A549 (cell line): Measurements from ENCODE around the gene REXO5. TPM values are rescaled to one million over a fixed set of nuclear protein-coding genes. Genes with fewer than 3 reads are reported as not detected.
A peak's percentile ranks its signal among the peaks of the same experiment; 100 is the strongest.
"Not testable (repeated sequence)": the region's sequence is repeated elsewhere in the genome, so short reads cannot be mapped to it uniquely, and the experiment has no call there.

Experiments
- ATAC-seq, 2 experiments: fragments of 200-7000 bp in 1 of 2; fragments of >200 bp in 1 of 2; cut with Nextera tagmentation in 1 of 2; cut with Tn5 transposase in 1 of 2; 3 replicates each; pipeline versions ENCODE4 v1.8.0 to v1.9.1; 2018 to 2020; ENCODE audit warnings: mild to moderate bottlenecking in 1 of 2, moderate library complexity in 1 of 2
- CTCF ChIA-PET: fragments of 300-600 bp; sonication (Branson Sonifier 250); formaldehyde crosslinking; extraction: SDS; loops from one replicate; lab custom pipeline; 2021; ENCODE audit warnings: antibody characterized with exemption, inconsistent platforms; lab: Yijun Ruan, JAX
- POLR2A ChIA-PET: fragments of 350-600 bp; formaldehyde crosslinking; extraction: SDS; loops from one replicate; lab custom pipeline; 2021; ENCODE audit warnings: antibody characterized with exemption, inconsistent platforms; lab: Yijun Ruan, JAX
- DNase-seq, 2 experiments: peaks; one replicate each; pipeline versions ENCODE4 v3.0.0 to v3.0.0-alpha.2; 2011 to 2016; ENCODE audit warnings: low read depth in 1 of 2, low spot score in 1 of 2
- FAIRE-seq: peaks from 2 replicates; lab custom pipeline; 2011; peaks lifted over from hg19 to GRCh38; lab: Jason Lieb, UNC
- H3K27ac ChIP-seq, 2 experiments: fragments of >200 bp; sonication (Bioruptor Twin); formaldehyde crosslinking; 3 replicates each; pipeline ENCODE4 v1.5.1; 2016 to 2017
- H3K4me1 ChIP-seq: fragments of >200 bp; sonication (Bioruptor Twin); formaldehyde crosslinking; 3 replicates; pipeline ENCODE4 v1.6.1; 2016
- H3K4me2 ChIP-seq: fragments of >200 bp; sonication (Bioruptor Twin); formaldehyde crosslinking; 3 replicates; pipeline ENCODE4 v1.6.1; 2016
- H3K4me3 ChIP-seq: fragments of >200 bp; sonication (Bioruptor Twin); formaldehyde crosslinking; 3 replicates; pipeline ENCODE4 v1.5.1; 2016
- H3K9me3 ChIP-seq: fragments of >200 bp; sonication (Bioruptor Twin); formaldehyde crosslinking; 3 replicates; pipeline ENCODE4 v1.6.1; 2016
- CBX2 ChIP-seq: fragments of 200-600 bp; sonication (generic); IDR thresholded peaks from 2 replicates; pipeline ENCODE4 v1.6.1; 2016; ENCODE audit warnings: low read depth, mild to moderate bottlenecking, borderline replicate concordance
- CBX8 ChIP-seq: fragments of 200-600 bp; sonication (generic); IDR thresholded peaks from 2 replicates; pipeline ENCODE4 v1.6.1; 2016
- CEBPB ChIP-seq, 2 experiments: fragments of >200 bp in 1 of 2; sonication (Bioruptor Twin) in 1 of 2; formaldehyde crosslinking in 1 of 2; IDR thresholded peaks; 2 replicates each; pipeline ENCODE4 v1.6.1; 2012 to 2016
- EHMT2 ChIP-seq: fragments of 200-600 bp; sonication (generic); IDR thresholded peaks from 2 replicates; pipeline ENCODE4 v1.6.1; 2016; ENCODE audit warnings: antibody characterized with exemption, low read depth, mild to moderate bottlenecking, moderate library complexity
- EP300 ChIP-seq, 2 experiments: fragments of >200 bp; sonication (Bioruptor Twin); formaldehyde crosslinking; IDR thresholded peaks; 2 replicates in 1 of 2; 3 replicates in 1 of 2; pipeline ENCODE4 v1.6.1; 2016 to 2017
- FOSL2 ChIP-seq, 2 experiments: fragments of 450-650 bp in 1 of 2; fragments of >200 bp in 1 of 2; sonication (Bioruptor Twin) in 1 of 2; formaldehyde crosslinking; IDR thresholded peaks; 2 replicates each; pipeline versions ENCODE4 v1.5.0 to v1.6.1; 2016 to 2020; ENCODE audit warnings: mild to moderate bottlenecking in 1 of 2, moderate library complexity in 1 of 2
- HOXA7 ChIP-seq: fragments of 250-450 bp; sonication (Bioruptor Pico); IDR thresholded peaks from 2 replicates; pipeline ENCODE4 v1.5.0; 2020; ENCODE audit warnings: mild to moderate bottlenecking, moderate library complexity
- HOXB13 ChIP-seq: fragments of 250-450 bp; sonication (Bioruptor Pico); IDR thresholded peaks from 2 replicates; pipeline ENCODE4 v1.5.0; 2020; ENCODE audit warnings: low read depth, mild to moderate bottlenecking, moderate library complexity
- JUN ChIP-seq, 2 experiments: fragments of >200 bp; sonication (Bioruptor Twin); formaldehyde crosslinking; IDR thresholded peaks; 2 replicates in 1 of 2; 3 replicates in 1 of 2; pipeline ENCODE4 v1.6.1; 2016 to 2017
- MAZ ChIP-seq: fragments of 150-350 bp; IDR thresholded peaks from 2 replicates; pipeline ENCODE4 v1.6.1; 2014; ENCODE audit warnings: antibody characterized with exemption, low read depth, low read length, borderline replicate concordance
- MYC ChIP-seq: IDR thresholded peaks from 2 replicates; pipeline ENCODE4 v1.6.1; 2012; ENCODE audit warnings: mild to moderate bottlenecking, inconsistent platforms, low read length, improper control_type of control experiment, borderline replicate concordance
- NFE2L2 ChIP-seq: fragments of 150-350 bp; conservative IDR thresholded peaks from 2 replicates; pipeline ENCODE4 v1.6.1; 2014; ENCODE audit warnings: low read length
- PHF8 ChIP-seq: fragments of 200-600 bp; sonication (generic); IDR thresholded peaks from 2 replicates; pipeline ENCODE4 v1.6.1; 2016; ENCODE audit warnings: low read depth, mild to moderate bottlenecking, antibody characterized with exemption, moderate library complexity, borderline replicate concordance
- REST ChIP-seq: fragments of 200-600 bp; sonication (generic); IDR thresholded peaks from 2 replicates; pipeline ENCODE4 v1.6.1; 2016; ENCODE audit warnings: antibody characterized with exemption, mild to moderate bottlenecking, moderate library complexity
- RNF2 ChIP-seq: fragments of 200-600 bp; sonication (generic); IDR thresholded peaks from 2 replicates; pipeline ENCODE4 v1.6.1; 2016; ENCODE audit warnings: low read depth, mild to moderate bottlenecking, antibody characterized with exemption, moderate library complexity, borderline replicate concordance
- TFCP2L1 ChIP-seq: fragments of 250-450 bp; sonication (Bioruptor Pico); IDR thresholded peaks from 2 replicates; pipeline ENCODE4 v1.5.0; 2021; ENCODE audit warnings: mild to moderate bottlenecking
- ZC3H11A ChIP-seq: fragments of 450-650 bp; IDR thresholded peaks from 2 replicates; pipeline ENCODE4 v1.6.1; 2014; ENCODE audit warnings: antibody characterized with exemption, mild to moderate bottlenecking
- ZFP36 ChIP-seq: fragments of 450-650 bp; IDR thresholded peaks from 2 replicates; pipeline ENCODE4 v1.6.1; 2014; ENCODE audit warnings: borderline replicate concordance; ENCODE audit not compliant: partially characterized antibody
- WGBS: methylation state at CpG from one replicate; pipeline ENCODE4 v1.1.6; 2017; ENCODE audit errors: missing lambda C conversion rate; 5-methylcytosine and 5-hydroxymethylcytosine counted together
- polyA plus RNA-seq, 4 experiments: library from polyadenylated mRNA; depleted of rRNA in 3 of 4; stranded (reverse); fragments of >200 nt; fragmentation: RNase III in 1 of 4; extraction: RNeasy Plus Mini Kit Qiagen cat#74134 plus additional on column Dnase treatment in 1 of 4; gene quantifications; 2 replicates in 3 of 4; 3 replicates in 1 of 4; pipeline ENCODE4 v1.2.3, GENCODE V29; 2011 to 2017

Gene REXO5
- polyA plus RNA-seq, 2 of the 4 experiments (the other 2 are of a cell fraction), result 4.0 to 5.1 TPM

GRCh38 chr16:20803561-20804214 lies 2.6 kb upstream of the REXO5 start:
- ChIA-PET CTCF (interaction anchor here (1.0 to 1.6 kb wide), 3 partner anchors 30 to 497 kb away, joined by 3 to 5 read pairs (median 4); no protein-coding TSS in a partner anchor), POLR2A (no interaction called here)
- FAIRE-seq (no peak), ATAC-seq (no peak), DNase-seq (no peak)
- H3K9me3 ChIP-seq, result no peaks in the 10 kb centered on the region
- H3K4me2 ChIP-seq, result no peak overlapping the region
- 95% methylated on average over 7 of the region's 7 CpGs for WGBS
- H3K4me3 ChIP-seq, result no peak overlapping the region
- peaks cover 7% of the 10 kb centered on the region; the same call in 1 of the 3 replicates for H3K4me1 ChIP-seq
- no peak overlapping the region for H3K27ac ChIP-seq
- TF ChIP-seq CBX2 (no peak), NFE2L2 (no peak), MYC (no peak), CEBPB (IDR thresholded peaks at IDR 0.05) (no peak), TFCP2L1 (no peak)

GRCh38 chr16:20805684-20806167 lies 601 bp upstream of the REXO5 start:
- DNase-seq, FAIRE-seq: not testable (repeated sequence)

DNA sequence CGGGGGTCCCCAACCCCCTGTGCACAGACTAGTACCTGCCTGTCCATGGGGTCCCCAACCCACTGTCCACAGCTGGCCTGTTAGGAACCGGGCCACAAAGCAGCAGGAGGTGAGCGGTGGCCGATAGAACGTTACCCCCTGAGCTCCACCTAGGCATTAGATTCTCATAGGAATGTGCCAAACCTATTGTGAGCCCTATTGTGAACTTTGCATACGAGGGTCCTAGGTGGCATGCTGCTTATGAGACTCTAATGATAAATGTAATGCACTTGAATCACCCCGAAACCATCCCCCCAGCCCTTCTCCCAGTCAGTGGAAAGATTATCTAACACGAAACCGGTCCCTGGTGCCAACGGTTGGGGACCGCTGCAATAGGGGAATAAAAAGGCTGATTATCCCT lies 1.5 kb downstream of the REXO5 start:
- CTCF ChIA-PET, result interaction anchor here (0.6 to 2.3 kb wide), 4 partner anchors 16 to 1669 kb away, joined by 3 to 12 read pairs (median 5); no protein-coding TSS in a partner anchor
- H3K4me3 ChIP-seq, result no peak overlapping the region; the same call in 2 of the 3 replicates
- WGBS, result 83% methylated on average over 11 of the region's 11 CpGs

More at GRCh38 chr16:20805684-20806167, 601 bp upstream of the REXO5 start:
- H3K4me1 ChIP-seq, H3K9me3 ChIP-seq: not testable (repeated sequence)
- 9% methylated on average over 12 of the region's 12 CpGs for WGBS
- ATAC-seq, result peak in 1 of 2 experiments; percentile 3; a peak in 2 of 6 replicates
- Histone ChIP-seq H3K27ac (peak overlapping the region; percentile 84 to 94), H3K4me3 (peak overlapping the region; percentile 75), H3K4me2 (peak overlapping the region; percentile 84)
- ChIA-PET CTCF (interaction anchor here (0.8 to 2.3 kb wide), 12 partner anchors 10 to 495 kb away, joined by 3 to 12 read pairs (median 4); no protein-coding TSS in a partner anchor), POLR2A (interaction anchor here (1.1 to 1.6 kb wide), 4 partner anchors 42 to 495 kb away, joined by 3 to 8 read pairs (median 6); partner anchors contain the start of genes ACSM3, DCUN1D3 and LYRM1)
- TF ChIP-seq PHF8, result peak; percentile 62; the same call in 1 of the 2 replicates

More for the DNA sequence above, 1.5 kb downstream of the REXO5 start:
- Histone ChIP-seq H3K9me3 (no peaks in the 10 kb centered on the region), H3K27ac (peak overlapping the region in 1 of 2 experiments; percentile 94; a peak in 1 of 6 replicates), H3K4me2 (peak overlapping the region; percentile 84), H3K4me1 (peaks cover 7% of the 10 kb centered on the region; the same call in 1 of the 3 replicates)
- no peak for ATAC-seq
- POLR2A ChIA-PET, result no interaction called here
- DNase-seq, result no peak
- no peak for FAIRE-seq
- TF ChIP-seq EHMT2 (no peak), FOSL2 (IDR thresholded peaks at IDR 0.05) (no peak), FOSL2 (CRISPR knock-in tag; IDR thresholded peaks at IDR 0.05) (no peak), RNF2 (no peak), JUN (IDR thresholded peaks at IDR 0.05) (no peak), HOXA7 (no peak), ZFP36 (no peak), CBX8 (no peak), PHF8 (no peak), EP300 (IDR thresholded peaks at IDR 0.05) (no peak), REST (no peak), HOXB13 (no peak), MAZ (no peak), ZC3H11A (no peak)
